Superior temporal gyrus (tissue), 1 donor: ENCODE measurements around the gene TMEM43.

Source experiments
- DNase-seq: peaks from one replicate; pipeline ENCODE4 v3.0.0-alpha.2; 2016; ENCODE audit errors: extremely low spot score

Gene TMEM43

GRCh38 chr3:14138109-14138877 is 13.4 kb downstream of the TMEM43 start:
- no peak for DNase-seq

DNA sequence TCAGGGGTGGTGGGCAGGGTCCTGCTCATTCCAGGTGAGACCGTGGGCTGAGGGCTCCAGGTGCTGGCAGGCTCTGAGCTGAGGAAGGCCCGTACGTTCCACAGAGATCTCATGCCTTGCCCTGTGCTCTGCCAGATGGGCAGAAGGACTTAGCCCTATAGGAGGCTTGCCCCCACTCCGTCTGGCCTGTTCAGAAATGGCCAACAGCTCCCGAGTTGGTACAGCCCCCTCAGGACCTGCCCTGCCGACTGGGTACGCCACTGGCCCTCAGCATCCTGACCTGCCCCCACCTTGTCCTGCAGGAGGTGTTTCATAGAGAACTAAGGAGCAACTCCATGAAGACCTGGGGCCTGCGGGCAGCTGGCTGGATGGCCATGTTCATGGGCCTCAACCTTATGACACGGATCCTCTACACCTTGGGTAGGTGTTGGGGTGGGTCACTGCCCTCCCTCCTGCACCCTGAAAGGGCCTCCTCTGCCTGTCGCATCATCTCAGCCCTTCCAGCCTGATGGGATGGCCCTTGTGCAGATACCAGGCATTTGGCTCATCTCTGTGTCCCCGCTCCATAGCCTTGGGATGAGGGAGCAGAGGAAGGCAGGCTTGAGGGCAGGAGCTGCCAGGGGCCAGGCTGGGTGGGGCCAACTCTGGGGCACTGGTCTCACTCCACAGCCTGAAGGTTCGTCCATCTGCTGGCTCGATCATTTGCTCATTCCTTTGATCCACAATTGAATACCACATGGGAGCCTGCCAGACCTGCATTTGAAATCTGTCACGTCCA is 14.2 kb downstream of the TMEM43 start:
- no peak for DNase-seq

DNA sequence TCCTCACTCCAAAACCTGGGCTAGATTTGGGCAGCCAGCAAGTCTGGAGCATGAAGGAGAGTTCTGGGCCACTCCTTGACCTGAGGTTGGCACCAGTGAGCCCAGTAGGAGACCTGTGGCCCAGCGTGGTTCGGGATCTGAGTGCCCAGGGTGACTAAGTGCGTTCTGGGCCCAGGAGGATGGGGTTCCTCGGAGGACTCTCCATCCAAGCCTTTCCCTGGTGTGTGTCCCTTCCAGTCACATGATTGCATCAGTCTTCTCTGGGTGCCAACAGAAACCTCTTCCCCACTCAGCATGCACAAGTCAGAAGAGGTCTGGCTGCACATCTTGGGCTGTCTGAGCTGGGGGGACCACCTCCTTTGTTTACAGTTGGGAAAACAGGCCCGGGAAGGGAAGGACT is 14.9 kb downstream of the TMEM43 start:
- no peak for DNase-seq

DNA sequence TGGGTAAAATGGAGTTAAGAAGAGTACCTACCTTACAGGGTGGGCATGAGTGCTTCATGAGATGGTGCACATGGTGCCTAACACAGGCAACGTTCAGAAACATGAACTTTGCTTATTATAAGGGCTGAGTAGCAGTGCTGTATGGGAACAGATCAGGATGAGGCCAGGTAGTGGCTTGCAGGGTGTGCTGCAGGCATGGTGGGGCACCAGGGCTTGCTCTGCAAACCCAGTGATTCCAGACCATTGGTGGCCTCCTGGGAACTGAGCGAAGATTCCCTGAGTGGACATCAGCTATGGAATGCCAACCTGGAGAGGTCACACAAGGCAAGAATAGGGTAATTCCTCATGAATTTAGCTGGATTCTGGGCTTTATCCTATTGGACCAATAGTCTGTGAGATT is 15.8 kb downstream of the TMEM43 start:
- no peak for DNase-seq

DNA sequence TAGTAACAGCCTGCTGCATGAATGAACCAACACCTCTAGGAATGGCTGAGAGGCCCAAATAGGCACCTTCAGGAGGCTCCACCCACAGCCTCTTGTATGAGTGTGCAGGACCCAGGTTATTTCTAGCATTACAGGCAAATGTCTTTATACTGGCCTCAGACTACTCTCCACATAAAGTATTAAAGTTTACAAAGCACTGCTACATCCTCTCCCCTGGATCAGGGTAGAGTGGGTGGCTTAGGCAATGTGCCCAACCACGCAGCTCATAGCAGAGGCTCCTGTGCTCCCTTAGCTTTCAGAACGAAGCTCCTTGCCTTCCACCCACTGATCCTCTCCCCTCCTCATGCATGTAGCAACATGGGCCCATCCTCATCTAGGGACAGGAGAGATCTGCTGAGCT is 16.3 kb downstream of the TMEM43 start:
- DNase-seq: peak; percentile 26

DNA sequence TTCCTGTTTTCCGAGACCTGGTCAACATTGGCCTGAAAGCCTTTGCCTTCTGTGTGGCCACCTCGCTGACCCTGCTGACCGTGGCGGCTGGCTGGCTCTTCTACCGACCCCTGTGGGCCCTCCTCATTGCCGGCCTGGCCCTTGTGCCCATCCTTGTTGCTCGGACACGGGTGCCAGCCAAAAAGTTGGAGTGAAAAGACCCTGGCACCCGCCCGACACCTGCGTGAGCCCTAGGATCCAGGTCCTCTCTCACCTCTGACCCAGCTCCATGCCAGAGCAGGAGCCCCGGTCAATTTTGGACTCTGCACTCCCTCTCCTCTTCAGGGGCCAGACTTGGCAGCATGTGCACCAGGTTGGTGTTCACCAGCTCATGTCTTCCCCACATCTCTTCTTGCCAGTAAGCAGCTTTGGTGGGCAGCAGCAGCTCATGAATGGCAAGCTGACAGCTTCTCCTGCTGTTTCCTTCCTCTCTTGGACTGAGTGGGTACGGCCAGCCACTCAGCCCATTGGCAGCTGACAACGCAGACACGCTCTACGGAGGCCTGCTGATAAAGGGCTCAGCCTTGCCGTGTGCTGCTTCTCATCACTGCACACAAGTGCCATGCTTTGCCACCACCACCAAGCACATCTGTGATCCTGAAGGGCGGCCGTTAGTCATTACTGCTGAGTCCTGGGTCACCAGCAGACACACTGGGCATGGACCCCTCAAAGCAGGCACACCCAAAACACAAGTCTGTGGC is 16.9 kb downstream of the TMEM43 start:
- DNase-seq: no peak

DNA sequence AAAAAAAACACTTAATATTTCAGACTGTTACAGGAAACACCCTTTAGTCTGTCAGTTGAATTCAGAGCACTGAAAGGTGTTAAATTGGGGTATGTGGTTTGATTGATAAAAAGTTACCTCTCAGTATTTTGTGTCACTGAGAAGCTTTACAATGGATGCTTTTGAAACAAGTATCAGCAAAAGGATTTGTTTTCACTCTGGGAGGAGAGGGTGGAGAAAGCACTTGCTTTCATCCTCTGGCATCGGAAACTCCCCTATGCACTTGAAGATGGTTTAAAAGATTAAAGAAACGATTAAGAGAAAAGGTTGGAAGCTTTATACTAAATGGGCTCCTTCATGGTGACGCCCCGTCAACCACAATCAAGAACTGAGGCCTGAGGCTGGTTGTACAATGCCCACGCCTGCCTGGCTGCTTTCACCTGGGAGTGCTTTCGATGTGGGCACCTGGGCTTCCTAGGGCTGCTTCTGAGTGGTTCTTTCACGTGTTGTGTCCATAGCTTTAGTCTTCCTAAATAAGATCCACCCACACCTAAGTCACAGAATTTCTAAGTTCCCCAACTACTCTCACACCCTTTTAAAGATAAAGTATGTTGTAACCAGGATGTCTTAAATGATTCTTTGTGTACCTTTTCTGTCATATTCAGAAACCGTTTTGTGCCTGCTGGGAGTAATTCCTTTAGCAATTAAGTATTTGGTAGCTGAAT is 17.9 kb downstream of the TMEM43 start:
- DNase-seq: peak; percentile 25

DNA sequence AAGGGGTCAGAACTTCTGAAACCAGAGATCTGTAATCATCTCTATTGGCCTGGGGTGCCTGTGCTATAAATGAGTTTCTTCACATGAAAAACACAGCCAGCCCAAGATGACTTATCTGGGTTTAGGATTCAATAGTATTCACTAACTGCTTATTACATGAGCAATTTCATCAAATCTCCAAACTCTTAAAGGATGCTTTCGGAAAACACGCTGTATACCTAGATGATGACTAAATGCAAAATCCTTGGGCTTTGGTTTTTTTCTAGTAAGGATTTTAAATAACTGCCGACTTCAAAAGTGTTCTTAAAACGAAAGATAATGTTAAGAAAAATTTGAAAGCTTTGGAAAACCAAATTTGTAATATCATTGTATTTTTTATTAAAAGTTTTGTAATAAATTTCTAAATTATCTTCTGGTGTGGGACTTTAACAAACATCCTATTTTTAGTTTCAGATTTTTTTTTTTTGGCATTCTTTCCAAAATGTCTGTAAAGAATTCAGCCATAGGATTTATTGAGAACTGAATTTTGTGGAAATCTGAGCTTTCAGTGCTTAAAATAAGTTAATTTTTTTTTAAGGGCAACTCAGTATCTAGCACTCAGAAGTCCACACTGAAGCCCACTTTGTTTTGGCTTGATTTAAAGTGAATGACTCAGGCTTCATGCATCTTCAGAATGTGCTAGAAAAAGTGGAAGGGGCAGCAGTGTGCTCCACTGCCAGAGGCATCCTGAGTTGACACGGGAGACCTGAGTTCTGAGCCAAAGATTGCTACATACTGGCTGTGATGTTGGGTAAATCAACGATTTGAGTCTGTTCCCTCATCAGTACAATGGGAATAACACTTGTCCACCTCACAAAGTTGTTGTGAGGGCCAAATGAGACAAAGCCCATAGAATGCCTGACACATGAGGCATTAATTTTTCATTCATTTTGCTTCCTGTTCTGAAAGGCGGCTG is 18.7 kb downstream of the TMEM43 start:
- DNase-seq: peak; percentile 28

GRCh38 chr3:14144423-14145075 is 19.7 kb downstream of the TMEM43 start:
- DNase-seq: peak; percentile 83

GRCh38 chr3:14145236-14145635 is 20.4 kb downstream of the TMEM43 start:
- peak; percentile 16 for DNase-seq

- no peak for DNase-seq
Observed at GRCh38 chr3:14145670-14146380, 21.0 kb downstream of the TMEM43 start.

DNA sequence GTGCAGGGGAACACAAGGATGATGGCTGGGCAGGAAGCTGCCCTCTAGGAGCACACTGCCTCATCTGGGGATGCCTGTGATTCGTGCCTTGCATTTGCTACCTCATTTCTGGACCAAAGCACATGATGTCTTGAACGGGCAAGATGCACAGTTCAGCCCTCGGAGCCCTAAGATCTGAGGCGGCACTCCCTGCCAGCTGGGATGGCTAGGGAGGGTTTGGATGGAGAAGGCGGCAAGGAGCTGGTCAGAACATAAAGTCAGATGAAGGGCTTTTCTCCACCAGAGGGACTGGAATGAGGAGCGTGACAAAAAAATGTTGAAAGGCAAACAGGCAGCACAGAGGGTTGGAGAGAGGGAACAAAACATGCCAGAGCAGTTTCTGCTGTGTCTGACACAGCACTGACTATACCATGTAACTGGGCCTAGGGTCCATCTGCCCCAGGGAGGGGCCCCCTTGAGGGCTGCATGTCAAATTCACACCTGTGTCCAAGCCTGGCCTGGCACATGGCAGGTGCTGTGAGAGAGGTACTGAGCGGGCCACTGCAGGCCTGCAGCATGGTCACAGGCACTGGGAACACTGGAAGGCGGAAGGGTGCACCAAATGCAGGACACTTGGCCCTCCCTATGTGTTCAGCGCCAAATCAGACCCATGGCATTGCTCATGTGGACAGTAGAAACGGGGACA is 21.7 kb downstream of the TMEM43 start:
- DNase-seq: no peak

DNA sequence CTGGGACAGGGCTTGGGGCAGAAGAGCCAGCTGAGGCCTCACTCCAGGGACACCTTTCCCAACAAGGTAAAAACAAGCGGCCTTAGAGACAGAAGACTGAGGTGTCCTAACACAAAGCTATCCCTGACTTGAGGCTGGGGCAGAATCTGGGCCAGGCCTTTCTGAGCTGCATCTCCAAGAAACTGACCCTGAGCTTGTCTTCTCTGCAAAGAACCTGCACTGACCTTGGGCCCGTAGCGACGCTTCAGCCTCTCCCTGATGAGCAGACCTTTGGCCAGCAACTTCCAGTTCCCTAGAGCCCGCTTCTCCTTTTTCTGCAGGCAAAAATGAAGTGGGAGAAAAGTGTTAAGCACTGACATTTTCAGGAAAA is 22.2 kb downstream of the TMEM43 start:
- DNase-seq: no peak

DNA sequence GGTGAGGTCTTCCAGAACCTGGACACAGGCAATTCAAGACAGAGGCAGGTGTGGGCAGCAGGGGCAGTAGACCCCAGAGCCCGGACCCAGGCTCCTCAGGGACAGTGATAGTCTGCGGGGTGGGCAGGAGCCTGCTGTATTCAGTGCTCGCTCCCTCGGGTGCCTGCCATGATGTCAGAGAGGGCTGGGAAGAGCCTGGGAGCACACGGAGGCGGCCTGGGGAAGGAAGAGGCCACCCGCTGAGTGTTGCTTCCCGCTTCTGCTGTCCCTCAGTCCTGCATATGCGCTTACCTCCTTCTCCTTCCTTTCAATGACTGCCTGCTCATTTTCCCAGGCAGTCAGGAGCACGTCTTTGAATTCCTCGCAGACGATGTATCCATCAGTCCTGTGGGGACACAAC is 22.8 kb downstream of the TMEM43 start:
- no peak for DNase-seq

- DNase-seq: no peak
Observed at GRCh38 chr3:14148041-14148985, 23.5 kb downstream of the TMEM43 start.

DNA sequence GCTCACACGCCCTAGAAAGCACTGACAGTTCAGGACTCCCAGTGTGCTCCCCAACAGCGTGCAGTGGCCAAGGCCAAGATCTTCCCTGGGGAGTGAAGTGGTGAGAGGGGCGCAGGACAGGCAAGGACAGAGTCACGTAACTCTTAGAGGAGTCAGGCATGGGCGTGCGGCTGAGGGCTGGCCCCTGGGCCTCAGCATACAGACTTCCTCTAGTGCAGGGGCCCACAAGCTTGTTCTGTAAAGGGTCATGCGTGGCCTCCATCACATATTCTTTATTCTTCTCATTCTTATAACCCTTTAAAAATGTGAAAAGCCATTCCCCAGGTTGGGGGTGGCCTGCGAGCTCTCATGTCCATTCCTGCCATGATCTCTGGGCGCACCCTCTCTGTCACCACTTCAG is 25.2 kb downstream of the TMEM43 start:
- no peak for DNase-seq

DNA sequence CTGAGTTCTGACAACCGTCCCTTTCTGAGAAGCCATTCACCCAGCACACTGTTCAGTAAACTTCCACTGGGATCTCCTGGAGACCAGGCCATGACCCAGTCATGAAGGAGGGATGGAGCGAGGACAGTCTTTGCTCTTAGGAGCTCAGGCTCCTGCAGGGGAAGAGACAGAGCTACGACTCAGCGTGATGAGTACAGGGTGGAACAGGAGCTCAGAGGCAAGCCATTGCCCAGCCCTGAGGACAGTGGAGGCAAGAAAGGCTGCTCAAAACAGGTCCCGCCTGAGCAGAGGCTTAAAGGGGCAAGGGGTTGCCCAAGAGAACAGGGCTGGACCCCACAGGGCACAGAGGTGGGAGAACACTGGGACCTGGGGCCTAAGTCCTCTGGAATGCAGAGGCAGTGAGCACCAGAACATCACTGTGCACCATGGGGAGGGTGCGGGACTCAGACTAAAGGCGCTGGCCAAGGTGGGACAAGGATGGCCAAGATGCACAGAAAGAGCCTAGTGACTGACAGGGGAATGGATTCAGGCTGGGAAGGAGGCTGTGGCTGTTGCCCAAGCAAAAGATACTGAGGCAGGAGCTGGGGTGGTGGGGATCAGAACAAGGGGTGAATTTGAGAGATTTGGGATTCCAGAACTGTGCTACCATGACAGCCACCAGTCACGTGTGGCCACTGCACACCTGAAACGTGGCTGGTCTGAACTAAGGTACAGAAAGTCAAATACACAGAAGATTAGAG is 25.8 kb downstream of the TMEM43 start:
- DNase-seq: no peak
